GM12872 (cell line): ENCODE data around the gene MAP3K13.

ENCODE experiments used
- TF ChIP-seq, protein P1 (sequence below): IDR thresholded peaks from 3 replicates; pipeline ENCODE4 v1.5.1; 2011; ENCODE audit warnings: low read depth, mild to moderate bottlenecking, low read length, moderate library complexity; ENCODE audit not compliant: insufficient read depth

The MAP3K13 gene

DNA sequence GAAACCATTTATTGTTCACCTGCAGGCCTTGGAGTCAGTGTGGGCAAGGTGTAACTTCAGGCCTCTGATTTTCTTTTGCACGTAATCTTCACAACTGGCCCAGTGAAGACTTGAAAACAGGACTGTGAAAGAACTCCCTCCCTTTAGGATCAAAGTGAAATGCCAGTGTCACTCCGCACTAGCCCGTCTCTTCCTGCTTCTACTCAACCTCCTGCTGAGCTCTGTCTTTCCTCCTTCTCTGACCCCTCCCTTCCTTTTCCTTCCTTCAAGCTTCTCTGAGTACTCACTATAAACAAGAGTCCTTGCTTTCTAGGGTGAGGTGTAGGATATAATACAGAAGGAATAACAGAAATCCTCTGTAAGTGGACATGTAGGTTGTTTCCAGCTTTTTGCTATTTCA lies 107.4 kb downstream of the MAP3K13 start:
- TF ChIP-seq, protein P1, sequence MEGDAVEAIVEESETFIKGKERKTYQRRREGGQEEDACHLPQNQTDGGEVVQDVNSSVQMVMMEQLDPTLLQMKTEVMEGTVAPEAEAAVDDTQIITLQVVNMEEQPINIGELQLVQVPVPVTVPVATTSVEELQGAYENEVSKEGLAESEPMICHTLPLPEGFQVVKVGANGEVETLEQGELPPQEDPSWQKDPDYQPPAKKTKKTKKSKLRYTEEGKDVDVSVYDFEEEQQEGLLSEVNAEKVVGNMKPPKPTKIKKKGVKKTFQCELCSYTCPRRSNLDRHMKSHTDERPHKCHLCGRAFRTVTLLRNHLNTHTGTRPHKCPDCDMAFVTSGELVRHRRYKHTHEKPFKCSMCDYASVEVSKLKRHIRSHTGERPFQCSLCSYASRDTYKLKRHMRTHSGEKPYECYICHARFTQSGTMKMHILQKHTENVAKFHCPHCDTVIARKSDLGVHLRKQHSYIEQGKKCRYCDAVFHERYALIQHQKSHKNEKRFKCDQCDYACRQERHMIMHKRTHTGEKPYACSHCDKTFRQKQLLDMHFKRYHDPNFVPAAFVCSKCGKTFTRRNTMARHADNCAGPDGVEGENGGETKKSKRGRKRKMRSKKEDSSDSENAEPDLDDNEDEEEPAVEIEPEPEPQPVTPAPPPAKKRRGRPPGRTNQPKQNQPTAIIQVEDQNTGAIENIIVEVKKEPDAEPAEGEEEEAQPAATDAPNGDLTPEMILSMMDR, result no peak

DNA sequence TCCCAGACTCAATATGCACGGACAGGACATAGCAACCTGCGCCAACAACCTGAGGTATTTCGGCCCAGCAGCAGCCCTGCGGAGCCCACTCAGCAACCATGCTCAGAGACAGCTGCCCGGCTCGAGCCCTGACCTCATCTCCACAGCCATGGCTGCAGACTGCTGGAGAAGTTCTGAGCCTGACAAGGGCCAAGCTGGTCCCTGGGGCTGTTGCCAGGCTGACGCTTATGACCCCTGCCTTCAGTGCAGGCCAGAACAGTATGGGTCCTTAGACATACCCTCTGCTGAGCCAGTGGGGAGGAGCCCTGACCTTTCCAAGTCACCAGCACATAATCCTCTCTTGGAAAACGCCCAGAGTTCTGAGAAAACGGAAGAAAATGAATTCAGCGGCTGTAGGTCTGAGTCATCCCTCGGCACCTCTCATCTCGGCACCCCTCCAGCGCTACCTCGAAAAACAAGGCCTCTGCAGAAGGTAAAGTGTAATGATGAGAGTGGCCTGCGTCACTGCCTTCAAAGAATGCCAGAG lies 110.4 kb downstream of the MAP3K13 start:
- TF ChIP-seq, protein P1, result no peak

DNA sequence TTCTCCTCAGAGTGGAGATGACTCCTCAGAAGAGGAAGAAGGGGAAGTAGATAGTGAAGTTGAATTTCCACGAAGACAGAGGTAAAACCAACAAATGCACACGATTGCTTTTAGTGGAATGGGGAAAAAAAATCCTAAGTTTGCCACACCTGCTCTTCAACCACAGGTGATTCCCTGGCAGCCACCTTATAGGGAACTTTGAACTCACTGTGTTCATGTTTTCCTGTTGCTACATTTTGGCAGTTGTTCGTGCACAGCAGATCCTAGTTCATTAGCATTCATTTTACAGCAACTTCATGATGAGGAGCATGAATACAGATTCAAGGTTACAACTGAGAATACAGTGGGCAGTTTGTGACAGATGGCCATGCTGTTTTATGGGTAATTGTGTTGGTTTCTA lies 114.4 kb downstream of the MAP3K13 start:
- TF ChIP-seq, protein P1, result no peak

DNA sequence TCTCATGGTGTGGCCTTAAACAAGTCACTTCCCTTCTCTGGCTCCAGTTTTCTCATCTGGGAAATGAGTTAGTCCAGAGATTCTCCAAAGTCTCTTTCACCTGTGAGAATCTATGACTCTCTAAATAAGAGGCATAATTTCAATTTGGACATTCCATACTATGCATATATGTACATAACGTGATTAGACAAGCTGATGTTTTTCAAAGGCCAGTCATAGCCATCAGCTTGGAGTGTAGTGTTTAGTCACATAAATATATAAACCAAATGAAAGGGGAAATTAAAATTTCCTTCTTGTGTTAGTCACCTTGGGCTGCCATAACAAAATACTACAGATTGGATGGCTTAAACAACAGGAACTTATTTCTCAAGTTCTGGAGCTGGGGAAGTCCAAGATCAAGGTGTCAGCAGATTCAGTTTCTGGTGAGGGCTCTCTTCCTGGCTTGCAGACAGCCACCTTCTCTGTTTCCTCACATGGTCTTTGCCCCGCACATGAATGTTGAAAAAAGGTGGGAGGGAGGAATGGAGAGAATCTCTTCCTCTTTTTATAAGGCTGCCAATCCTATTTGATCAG lies 116.5 kb downstream of the MAP3K13 start:
- TF ChIP-seq, protein P1, result no peak

DNA sequence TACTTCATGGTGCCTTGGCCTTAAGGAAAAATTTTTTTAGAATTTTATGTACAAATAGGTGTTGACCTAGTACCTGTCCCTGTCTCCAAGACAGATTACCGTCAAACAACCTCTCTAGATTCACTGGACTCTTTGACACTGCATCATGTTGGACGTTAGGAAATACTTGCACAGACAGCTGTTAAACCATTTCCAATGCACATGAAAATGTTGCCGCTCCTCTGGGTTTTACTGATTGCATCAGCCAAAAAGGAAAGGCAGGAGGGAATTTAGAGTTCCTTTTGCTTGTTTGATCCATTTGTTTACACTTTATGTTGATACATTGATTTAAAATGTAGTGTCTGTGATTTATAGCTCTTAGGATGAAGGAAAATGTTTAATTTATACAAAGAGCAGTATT lies 121.4 kb downstream of the MAP3K13 start:
- TF ChIP-seq, protein P1, result no peak

DNA sequence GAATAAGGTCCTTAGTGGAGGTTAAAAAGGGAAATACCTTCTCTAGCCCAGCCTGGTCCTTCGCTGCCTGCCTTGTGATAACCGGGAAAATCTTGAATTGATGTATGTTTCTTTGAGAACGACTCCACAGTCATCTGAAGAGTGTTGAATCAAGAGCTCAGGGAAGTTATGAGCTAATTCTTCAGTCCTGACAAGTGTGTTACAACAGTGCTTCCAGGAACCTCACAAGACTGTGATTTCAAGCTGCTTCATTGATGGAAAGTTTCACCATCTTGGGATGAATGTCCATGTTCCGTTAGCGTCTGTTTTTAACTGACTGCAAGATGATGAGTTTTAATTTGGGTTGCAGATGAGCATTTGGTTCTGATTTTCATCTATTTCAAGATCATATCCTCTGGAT lies 123.5 kb downstream of the MAP3K13 start:
- TF ChIP-seq, protein P1, result no peak

DNA sequence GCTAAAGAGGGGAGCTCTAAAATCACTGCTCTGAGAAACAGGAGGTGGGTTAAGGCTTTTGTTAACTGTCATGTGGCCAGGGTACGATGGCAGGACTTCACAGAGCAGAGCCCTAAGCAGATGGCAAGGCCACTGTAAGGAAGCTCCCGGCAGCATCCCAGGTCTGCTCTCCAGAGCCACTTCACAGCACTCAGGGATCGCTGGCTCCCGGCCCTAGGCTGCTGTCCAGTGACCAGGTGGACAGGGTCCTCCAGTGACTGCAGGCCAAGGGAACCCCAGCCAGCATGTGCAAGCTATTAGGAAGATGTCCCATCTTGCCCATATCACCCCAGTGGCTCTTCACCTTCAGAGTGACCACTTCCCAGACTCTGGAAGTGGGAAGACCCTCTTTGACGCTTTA lies 125.5 kb downstream of the MAP3K13 start:
- TF ChIP-seq, protein P1, result no peak

DNA sequence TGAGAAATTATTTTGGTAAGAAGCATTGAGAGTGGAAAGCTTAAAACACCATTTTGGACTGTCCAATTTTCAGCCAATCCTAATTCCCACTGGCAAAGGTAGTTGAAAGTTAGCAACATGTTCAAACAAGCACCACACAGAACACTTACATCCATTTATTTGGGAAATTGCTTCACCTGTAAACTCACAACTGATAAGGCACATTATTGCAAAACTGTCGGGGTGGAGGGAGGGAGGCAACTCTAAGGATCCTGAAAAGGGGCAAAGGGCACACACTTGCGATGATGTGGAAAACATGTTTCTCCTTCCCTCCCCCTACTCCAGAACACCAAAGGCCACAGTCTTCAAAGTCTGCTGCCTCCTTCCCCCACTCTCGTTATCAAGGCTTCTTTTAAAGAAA lies 126.5 kb downstream of the MAP3K13 start:
- TF ChIP-seq, protein P1, result no peak
